IPS DF 4.7 (cell line): ENCODE measurements around the gene SHROOM4.

Experiments used
- DNase-seq: peaks from one replicate; pipeline ENCODE4 v3.0.0-alpha.2; 2013; ENCODE audit warnings: low spot score; ENCODE audit errors: extremely low read depth

SHROOM4 gene

DNA sequence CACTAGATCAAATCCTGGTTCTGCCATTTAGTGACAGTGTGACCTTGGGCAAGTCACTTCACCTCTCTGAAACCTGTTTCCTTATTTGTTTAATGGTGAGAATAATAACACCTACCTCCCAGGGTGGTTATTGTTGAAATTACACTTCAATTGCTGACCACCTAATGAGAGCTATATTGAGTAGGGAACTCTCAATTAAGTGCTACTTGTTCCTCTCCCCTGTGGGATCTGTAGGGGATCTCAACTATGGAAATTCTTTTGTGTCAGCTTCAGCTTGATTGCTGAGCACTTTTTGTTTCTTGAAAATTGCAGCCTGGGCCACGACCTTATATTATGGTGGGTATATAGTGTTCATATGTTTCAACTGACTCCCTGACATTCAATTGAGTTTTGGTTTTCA is 102.1 kb downstream of the SHROOM4 start:
- DNase-seq: no peak

DNA sequence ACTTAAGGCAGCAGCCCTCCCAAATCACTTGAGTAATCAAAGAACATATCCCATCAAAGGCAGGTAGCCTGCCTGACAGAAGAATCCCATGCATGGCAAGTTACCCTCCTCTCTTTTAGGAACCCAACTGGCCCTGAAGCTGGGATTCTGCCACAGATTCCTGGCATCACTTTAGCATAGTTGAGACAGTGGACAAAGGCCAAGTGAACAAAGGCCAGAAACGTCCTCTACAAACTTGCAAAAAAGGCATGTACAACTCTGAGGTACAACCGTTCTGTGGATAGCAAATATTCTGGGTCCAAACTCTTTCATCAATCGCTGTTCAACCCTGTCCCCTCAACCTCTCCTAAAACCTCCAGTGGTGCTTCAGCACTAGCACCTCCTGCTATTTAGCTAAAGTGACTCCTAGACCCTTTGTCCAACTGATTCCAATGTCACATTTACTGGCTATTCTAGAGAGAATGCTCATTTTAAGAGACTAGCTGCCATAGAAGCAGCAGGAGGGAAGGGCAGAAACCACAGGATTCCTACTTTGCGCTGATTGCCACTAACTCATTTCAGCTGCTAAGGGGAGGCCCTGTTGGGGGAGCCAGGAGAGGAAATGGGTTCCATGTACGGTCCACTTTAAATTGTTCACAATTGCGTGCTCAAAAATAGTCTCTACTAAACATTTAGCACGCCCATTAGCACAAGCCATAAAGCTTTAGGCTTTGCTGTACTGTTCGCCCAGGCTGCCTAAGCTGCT is 105.9 kb downstream of the SHROOM4 start:
- no peak for DNase-seq

DNA sequence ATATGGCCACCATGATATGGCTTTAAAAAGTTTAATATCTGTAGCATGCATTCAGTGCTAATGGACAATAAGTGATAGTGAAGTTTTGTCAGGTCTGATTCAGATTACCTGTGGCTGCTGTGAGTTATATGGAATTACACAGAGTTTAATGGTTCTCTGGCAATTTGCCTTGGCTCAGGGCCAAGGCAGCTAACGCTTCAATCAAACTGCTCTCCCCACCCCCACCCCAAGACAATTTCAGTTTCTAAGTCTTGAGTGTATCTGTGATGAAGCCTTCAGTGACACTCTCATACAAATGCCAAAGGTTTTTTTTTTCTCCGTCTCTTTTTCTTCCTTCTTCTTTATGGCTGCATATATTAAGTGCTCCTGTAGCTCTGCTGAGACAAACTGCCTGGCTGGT is 106.6 kb downstream of the SHROOM4 start:
- DNase-seq: no peak

DNA sequence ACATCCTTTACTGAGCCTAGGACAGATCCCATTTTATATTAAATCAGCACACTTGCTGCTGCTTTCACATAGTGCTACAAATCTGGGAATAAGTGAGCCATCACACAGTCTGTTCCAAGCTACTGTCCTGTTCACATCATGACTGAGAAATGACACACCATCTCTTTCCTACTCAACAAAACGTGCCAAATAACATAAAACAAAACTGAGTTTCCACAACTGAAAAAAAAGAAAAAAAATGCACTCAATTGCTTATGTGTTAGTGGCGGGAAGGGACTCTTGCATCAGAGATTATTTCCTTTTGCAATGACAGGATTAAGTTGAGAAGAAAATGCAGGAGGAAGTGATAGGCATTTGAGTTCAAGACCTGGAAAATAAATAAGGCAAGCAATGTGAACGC is 109.0 kb downstream of the SHROOM4 start:
- DNase-seq: no peak

DNA sequence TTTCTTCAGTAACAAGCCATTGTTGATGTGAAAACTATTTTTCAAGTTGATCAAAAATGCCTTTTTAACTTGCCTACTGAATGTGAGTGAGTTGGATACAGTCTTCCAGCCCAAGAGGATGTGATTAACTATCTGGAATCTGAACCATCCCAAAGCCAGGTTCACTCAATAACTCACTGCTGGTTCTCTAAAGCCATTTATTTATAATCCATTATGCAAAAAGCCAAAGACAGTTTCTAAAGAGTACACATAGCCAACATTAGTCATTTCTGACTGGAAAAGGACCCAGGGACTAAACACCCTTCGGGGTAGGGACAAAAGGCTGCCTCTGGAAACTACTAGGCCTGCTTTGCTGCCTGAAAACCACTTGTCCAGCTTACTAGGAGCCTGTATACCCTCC is 109.6 kb downstream of the SHROOM4 start:
- DNase-seq: no peak

DNA sequence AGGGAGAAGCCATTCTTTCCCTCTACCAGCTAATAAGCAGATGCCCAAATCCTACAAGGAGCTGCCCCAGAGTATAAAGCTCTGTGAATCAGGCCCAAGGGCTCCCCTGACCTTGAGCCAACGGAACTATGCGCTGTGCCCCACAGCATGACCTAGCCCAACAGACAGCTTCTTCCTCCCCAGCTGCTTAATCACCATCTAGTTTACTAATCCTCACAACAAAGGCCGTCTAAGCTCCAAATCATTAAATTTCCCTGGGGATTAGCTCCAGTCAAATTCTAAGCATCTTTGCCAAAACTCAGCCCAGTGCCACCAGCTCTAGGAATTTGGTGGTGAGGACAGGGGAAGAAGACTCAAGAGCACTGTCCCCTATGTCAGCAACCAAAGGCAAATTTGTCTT is 113.1 kb downstream of the SHROOM4 start:
- no peak for DNase-seq

DNA sequence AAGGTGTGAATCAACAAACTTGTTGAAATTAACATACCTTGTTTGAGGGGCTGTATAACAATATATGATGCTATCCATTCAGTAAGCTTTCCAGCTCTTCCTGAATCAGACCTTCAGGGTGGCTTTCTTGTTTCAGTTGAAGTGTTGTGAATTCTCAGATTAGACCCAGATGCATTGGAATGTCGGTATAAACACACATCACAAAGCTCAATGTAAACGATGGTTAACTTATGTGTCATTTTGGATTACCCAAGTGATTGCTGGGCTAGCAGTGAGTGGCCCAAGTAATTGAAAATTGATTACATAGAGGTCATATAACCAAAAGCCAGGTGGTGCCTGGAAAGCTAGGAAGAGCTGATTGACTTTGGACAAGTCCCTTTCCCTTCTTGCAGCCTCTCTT is 115.0 kb downstream of the SHROOM4 start:
- no peak for DNase-seq

DNA sequence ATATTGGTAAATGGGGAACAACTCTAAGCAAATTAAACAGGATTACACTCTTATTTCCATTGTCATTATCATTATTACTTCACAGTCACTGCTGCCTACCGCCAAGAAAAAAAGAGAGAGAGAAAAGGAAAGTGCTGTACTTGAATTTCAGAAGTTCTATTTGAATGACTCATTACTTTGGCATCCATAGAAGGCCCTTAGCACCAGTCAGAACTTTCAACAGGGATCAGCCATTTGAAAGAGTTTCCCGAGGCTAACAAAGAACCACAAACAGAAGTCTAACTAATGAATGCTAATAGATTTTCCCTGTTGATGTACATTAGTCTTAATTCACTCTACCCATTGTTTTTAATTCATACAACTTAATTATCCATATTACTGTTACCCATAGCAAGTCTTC is 116.3 kb downstream of the SHROOM4 start:
- DNase-seq: no peak

DNA sequence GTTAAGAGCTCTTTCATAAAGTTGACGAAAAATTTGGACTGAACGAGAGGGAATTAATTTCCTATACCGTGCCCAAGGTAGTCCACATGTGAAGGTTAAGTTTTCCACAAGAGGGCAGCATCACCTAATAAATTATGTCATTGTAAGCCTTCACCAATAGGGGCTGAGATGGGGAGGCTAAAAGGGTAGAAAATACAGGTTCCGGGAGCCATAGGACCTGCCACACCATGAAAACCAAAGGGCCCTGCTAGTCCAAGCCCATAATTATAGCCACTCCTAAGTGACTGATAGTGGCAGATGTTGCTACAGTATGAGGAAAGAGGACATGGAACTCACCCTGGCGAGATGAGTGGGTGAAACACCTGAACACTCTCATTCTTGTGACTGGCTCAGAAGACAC is 122.2 kb downstream of the SHROOM4 start:
- no peak for DNase-seq

DNA sequence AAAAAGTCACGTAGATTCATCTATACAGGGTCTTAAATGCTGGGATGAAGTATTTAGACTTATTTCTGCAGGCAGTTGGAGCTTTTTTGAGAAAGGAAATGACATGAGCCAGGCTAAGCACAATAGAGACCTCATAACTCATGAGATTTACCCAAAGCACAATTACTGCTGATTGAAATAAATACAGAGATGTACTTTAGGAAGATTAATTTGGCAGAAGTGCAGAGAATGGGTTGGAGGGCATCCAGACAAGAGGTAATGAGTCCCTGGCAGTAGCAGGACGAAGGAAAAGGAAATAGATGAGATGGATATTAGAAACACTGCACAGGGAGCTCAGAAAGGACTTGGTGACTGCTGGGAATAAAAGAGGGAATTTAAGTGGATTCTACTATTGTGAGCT is 129.1 kb downstream of the SHROOM4 start:
- DNase-seq: no peak

DNA sequence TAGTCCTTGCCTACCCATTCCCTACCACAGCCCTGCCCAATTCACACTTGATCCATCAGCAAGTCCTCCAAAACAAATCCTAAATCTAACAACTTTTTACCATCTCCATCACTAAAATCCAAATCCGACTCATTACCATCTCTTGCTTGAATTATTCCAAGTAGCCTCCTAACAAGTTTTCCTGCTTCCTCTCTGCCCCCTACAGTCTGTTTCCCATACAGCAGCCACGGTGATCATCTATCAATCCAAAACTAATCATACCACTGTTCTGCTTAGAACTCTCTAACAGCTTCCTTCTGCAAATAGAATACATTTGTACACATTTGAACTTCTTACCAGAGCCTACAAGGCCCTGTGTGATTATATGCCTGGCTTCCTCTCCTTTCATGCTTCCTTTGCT is 133.0 kb downstream of the SHROOM4 start:
- no peak for DNase-seq

DNA sequence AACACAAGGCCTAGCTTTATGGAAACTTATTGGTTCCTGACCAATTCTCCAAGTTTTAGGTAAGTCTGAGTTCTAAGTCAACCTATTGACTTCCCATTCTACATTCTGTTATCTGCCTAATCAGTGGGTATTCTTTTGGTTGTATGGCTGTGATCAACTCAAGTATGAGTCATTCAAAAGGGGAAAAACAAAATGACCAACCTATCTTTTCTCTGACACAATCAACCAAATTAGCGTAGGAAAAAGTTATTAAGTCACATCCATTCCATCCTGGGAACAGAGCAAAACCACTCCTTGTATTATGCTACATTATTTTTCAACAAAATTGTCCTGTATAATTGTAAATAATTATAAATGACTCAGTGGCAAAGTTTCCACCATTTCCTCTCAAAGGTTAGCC is 136.2 kb downstream of the SHROOM4 start:
- DNase-seq: no peak

DNA sequence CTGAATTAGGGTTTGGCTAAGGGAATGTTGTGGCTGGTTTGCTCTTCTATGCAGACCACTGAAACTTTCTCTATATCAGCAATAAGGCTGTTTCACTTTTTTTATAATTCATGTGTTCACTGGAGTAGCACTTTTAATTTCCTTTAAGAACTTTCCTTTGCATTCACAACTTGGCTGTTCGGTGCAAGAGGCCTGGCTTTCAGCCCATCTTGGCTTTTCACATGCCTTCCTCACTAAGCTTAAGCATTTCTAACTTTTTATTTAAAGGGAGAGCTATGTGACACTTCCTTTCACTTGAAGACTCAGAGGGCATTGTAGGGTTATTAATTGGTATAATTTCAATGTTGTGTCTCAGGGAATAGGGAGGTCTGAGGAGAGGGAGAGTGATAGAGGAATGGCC is 142.3 kb downstream of the SHROOM4 start:
- no peak for DNase-seq

DNA sequence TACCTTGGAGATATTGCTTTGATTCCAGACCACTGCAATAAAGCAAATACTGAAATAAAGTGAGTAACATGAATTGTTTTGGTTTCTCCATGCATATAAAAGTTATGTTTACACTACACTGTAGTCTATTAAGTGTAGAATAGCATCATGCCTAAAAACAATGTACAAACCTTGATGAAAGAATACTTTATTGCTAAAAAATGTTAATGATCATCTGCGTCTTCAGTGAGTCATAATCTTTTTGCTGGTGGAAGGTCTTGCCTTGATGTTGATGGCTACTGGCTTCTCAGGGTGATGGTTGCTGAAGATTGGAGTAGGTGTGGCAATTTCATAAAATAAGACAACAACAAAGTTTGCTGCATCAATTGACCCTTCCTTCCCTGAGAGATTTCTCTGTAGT is 145.1 kb downstream of the SHROOM4 start:
- no peak for DNase-seq

DNA sequence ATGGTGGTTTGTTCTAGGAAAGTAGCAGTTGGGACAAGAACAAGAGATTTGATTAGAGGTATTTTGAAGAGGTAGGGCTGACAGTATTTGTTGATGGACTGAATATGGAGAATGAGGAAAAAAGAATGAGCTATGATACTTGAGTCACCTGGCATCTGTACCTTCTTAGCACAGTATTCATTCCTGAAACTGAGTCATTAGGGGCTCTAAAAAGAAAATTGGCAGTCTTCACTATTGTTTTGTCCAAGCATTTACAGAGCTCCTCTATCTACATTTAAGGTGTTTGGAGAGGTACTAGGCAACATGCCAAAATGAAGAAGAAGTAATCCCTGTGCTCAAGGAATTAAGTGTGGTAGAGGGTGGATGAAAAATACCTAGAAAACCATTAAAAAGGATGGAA is 165.8 kb downstream of the SHROOM4 start:
- no peak for DNase-seq

DNA sequence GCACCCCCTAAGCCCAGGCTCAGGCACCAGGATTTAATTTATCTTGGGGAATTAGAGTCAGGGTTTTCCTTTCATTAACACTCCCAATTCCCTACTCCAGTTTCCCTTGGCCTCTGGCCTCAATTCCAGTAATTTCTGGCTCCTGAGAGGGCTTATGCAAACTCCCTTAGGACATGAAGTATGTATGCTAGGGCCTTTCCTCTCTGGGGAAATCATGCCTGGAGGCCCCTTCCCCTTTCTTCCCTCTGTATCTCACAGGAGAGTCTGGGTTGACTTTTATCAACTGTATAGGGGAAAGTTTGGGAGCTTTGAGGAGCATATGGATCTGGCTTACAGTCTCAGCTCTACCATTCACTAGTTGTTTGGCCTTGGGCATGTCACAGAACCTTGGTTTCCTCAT is 169.5 kb downstream of the SHROOM4 start:
- DNase-seq: no peak

DNA sequence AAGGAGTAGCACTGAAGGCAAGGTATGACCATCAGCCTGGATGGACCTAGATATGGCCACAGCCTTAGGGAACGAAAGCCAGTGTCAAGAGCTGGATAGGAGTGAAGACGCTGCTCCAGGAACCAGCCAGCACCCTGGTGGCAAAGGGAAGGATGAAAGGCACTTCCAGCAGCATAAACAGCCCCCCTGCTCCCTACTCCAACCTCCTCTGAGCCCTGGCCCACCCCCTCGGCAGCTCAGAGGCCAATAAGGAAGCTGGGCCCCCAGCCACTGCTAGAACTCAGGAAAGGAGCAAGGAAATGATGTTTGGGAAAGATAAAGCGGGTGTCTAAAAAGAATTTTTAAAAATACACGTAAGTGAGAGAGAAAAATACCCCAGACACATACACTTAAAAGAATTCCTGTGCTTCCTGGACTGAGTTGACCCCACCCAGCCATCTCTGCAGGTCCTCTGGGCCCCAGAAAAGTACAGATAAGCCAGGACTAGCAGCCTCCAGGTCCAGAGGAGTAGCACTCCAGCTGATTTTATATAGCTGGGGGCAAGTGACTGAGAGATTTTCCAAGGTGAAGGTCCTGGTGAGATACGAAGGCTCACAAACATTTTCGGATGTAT is 170.4 kb downstream of the SHROOM4 start:
- DNase-seq: no peak

DNA sequence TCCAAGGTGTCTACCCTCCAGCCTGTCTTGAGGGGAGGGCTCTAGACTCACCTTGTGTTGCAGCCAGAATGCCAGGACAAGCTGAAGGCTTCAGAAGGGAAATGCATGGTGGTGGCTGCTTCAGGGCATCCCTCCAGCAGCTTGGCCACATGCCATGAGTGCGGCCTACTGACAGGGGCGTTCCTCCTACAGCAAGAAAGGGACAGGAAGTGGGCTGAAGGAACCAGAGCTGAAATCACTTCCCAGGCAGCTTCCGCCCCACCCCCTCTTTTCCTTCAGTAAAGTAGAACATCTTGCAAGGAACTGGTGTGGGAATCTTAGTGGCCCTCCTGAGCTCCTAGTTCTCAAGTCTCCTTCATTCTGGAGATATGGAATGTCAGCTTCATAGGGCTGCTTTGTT is 175.9 kb downstream of the SHROOM4 start:
- DNase-seq: no peak

DNA sequence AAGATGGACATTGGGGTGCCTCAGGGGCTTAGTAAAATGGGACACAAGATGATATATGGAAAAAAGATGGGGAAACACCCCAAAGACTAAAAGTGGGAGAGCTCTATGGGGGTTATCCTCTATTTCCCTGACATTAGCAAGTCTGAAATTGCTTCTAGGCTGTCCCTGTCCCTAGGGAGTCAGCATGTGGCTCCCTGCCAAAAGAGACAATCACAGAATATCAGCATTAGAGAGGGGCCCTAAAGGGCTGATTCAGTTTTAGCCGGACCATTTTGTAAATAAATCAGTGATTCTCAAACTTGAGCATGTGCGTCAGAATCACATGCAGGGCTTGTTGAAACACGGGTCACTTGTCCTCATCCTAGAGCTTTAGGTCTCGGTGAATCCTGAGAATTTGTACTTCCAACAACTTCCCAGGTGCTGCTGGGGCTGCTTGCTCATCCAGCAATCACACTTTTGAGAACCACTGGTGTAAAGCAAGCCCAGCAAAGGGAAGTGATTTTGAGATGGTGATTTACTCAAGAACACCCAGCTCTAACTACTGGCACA is 178.1 kb downstream of the SHROOM4 start:
- no peak for DNase-seq

DNA sequence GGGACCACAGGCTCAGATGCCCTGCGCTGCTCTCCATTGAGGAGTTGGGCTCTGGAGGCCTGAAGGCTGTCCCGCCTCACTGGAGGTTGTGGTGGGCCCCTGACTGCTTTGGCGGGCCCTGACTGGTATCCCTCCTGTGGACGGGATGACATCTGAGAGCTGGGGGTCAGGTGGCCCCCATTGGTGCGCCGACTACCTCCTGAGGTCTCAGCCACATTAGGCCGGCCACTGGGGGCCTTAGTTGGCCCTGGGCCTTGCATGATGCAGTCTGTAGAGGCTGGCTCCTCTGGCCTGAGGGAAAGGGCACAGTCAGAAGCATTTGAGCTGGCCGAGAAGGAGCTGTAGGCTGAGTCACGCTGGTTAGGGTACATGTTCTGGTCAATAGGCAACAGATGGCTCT is 178.8 kb downstream of the SHROOM4 start:
- no peak for DNase-seq

DNA sequence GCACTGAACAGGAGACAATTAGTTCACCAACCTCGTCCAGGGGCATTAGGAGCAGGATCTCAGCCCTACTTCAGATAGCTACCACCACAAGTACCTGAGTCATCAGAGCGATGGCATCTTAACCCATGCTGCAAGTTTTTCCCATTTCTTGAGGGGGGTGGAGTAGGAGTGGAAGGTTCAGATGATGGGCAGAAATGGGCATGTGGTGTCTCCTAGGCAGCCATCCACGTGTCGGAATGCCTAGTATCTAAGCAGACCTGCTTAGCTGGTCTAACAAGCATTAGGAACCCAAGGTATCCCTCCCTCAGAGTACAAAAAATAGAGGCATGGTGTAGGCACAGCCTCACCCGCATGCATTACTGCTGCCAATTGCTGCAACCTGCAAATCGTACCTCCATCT is 184.2 kb downstream of the SHROOM4 start:
- no peak for DNase-seq

DNA sequence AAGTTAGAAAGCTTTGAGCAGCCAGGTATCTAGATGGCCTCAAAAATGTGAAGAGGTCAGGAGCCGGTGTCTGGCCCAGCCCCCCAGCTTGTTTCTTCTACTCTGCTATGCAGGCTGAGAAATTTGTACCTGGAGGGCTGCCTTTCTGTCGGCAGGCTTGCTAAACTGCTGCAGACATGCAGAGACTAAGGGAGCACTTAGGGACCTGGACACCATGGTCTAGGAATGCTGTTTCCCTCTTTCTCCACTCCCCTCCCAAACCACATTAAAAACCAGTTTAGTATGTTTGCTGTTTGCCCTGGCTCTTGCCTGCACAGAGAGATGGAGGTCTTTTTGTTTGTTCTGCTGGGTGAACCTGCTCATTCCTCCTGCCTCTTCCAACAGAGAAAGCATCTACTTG is 186.3 kb downstream of the SHROOM4 start:
- no peak for DNase-seq

DNA sequence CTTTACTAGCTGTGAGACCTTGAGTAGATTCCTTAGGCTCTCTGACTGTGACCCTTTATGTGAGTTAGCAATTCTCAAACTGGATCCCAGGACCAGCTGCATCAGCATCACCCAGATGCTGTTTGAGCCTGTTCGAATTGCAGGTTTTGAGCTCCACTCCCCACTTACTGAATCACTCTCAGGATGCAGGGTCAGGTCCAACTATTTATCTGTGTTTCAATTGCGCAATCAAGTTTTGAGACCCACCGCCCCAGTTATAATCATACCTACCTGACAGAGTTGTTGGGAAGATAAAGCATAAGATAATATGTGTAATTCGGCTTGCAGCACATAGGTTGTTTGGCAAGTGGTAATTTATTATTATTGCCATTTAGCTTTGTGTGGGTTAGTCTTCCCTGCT is 187.6 kb downstream of the SHROOM4 start:
- DNase-seq: no peak
